Loucy (cell line): Measurements from ENCODE around the gene KIAA0232.

ENCODE experiments used
- H2AFZ ChIP-seq: fragments of 200-600 bp; sonication (generic); 2 replicates; pipeline ENCODE4 v1.6.0; 2016; ENCODE audit warnings: antibody characterized with exemption, mild to moderate bottlenecking, low read length, moderate library complexity
- H3F3A ChIP-seq: fragments of 200-600 bp; 2 replicates; pipeline ENCODE4 v1.6.0; 2016; ENCODE audit warnings: antibody characterized with exemption, low read depth, mild to moderate bottlenecking
- H3K27me3 ChIP-seq: fragments of 200-600 bp; sonication (generic); 2 replicates; pipeline ENCODE4 v1.6.1; 2014; ENCODE audit warnings: low read length, mild to moderate bottlenecking; ENCODE audit not compliant: insufficient read depth, poor library complexity, severe bottlenecking
- H3K36me3 ChIP-seq: fragments of 200-600 bp; sonication (generic); 2 replicates; pipeline ENCODE4 v1.6.1; 2016; ENCODE audit warnings: low read length; ENCODE audit not compliant: insufficient read depth
- H3K4me1 ChIP-seq: fragments of 200-600 bp; sonication (generic); 2 replicates; pipeline ENCODE4 v1.5.1; 2014; ENCODE audit warnings: low read length, mild to moderate bottlenecking; ENCODE audit not compliant: insufficient read depth, poor library complexity, severe bottlenecking
- H3K4me2 ChIP-seq: fragments of 200-600 bp; sonication (generic); 2 replicates; pipeline ENCODE4 v1.6.0; 2014; ENCODE audit warnings: antibody characterized with exemption, low read length, low read depth, mild to moderate bottlenecking; ENCODE audit not compliant: poor library complexity, severe bottlenecking
- H3K4me3 ChIP-seq: fragments of 200-600 bp; sonication (generic); 2 replicates; pipeline ENCODE4 v1.5.1; 2014; ENCODE audit warnings: low read length, mild to moderate bottlenecking, mixed read lengths; ENCODE audit not compliant: poor library complexity, severe bottlenecking
- H3K79me2 ChIP-seq: fragments of 200-600 bp; sonication (generic); 2 replicates; pipeline ENCODE4 v1.6.1; 2014; ENCODE audit warnings: low read length; ENCODE audit not compliant: insufficient read depth
- H3K9ac ChIP-seq: fragments of 200-600 bp; sonication (generic); 2 replicates; pipeline ENCODE4 v1.6.0; 2014; ENCODE audit warnings: mild to moderate bottlenecking, low read depth, low read length, moderate library complexity; ENCODE audit not compliant: poor library complexity, severe bottlenecking
- H3K9me2 ChIP-seq: fragments of 200-600 bp; sonication (generic); replicated peaks from 2 replicates; pipeline ENCODE4 v1.6.1; 2016; ENCODE audit warnings: low read depth, low read length, mixed read lengths
- H3K9me3 ChIP-seq: fragments of 200-600 bp; sonication (generic); 2 replicates; pipeline ENCODE4 v1.6.1; 2014; ENCODE audit warnings: mild to moderate bottlenecking, antibody characterized with exemption, low read length, low read depth; ENCODE audit not compliant: insufficient read depth
- H4K20me1 ChIP-seq: fragments of 200-600 bp; sonication (generic); 2 replicates; pipeline ENCODE4 v1.6.0; 2014; ENCODE audit warnings: antibody characterized with exemption, low read length, mild to moderate bottlenecking; ENCODE audit not compliant: insufficient read depth, poor library complexity, severe bottlenecking
- CTCF ChIP-seq: fragments of 200-600 bp; sonication (generic); conservative IDR thresholded peaks from 2 replicates; pipeline ENCODE4 v1.5.1; 2014; ENCODE audit warnings: mild to moderate bottlenecking, antibody characterized with exemption, low read length
- EZH2phosphoT487 ChIP-seq: fragments of 200-600 bp; IDR thresholded peaks from 2 replicates; pipeline ENCODE4 v1.6.1; 2018; ENCODE audit warnings: antibody characterized with exemption, mild to moderate bottlenecking, moderate library complexity, borderline replicate concordance

The KIAA0232 gene

GRCh38 chr4:6839579-6839978 lies 57.1 kb downstream of the KIAA0232 start:
- no peak overlapping the region for H2AFZ ChIP-seq
- H3K9me2 ChIP-seq, result no peaks in the 10 kb centered on the region
- no peak overlapping the region for H3K4me3 ChIP-seq
- peaks cover 11% of the 10 kb centered on the region for H3K79me2 ChIP-seq
- peaks cover 12% of the 10 kb centered on the region for H3K4me1 ChIP-seq
- H3F3A ChIP-seq, result no peaks in the 10 kb centered on the region
- no peaks in the 10 kb centered on the region for H4K20me1 ChIP-seq
- no peak overlapping the region for H3K9ac ChIP-seq
- TF ChIP-seq CTCF (no peak), EZH2phosphoT487 (no peak)
- no peak overlapping the region for H3K4me2 ChIP-seq
- no peaks in the 10 kb centered on the region for H3K27me3 ChIP-seq
- peaks cover 20% of the 10 kb centered on the region; the same call in 1 of the 2 replicates for H3K36me3 ChIP-seq
- H3K9me3 ChIP-seq, result no peaks in the 10 kb centered on the region

- peaks cover 15% of the 10 kb centered on the region for H3K79me2 ChIP-seq
- no peak overlapping the region for H3K4me3 ChIP-seq
- H3K27me3 ChIP-seq, result no peaks in the 10 kb centered on the region
- no peak overlapping the region for H3K4me2 ChIP-seq
- no peaks in the 10 kb centered on the region for H4K20me1 ChIP-seq
- H2AFZ ChIP-seq, result no peak overlapping the region
- no peak for TF ChIP-seq CTCF
- no peak for TF ChIP-seq EZH2phosphoT487
- H3F3A ChIP-seq, result no peaks in the 10 kb centered on the region
- peaks cover 20% of the 10 kb centered on the region; the same call in 1 of the 2 replicates for H3K36me3 ChIP-seq
- no peaks in the 10 kb centered on the region for H3K9me3 ChIP-seq
- peaks cover 12% of the 10 kb centered on the region for H3K4me1 ChIP-seq
- no peak overlapping the region for H3K9ac ChIP-seq
- H3K9me2 ChIP-seq, result no peaks in the 10 kb centered on the region
Measured at GRCh38 chr4:6840062-6840976, 57.8 kb downstream of the KIAA0232 start.

- Histone ChIP-seq H3K4me2 (no peak overlapping the region), H3K36me3 (peaks cover 34% of the 10 kb centered on the region; the same call in 1 of the 2 replicates), H2AFZ (no peak overlapping the region), H3K27me3 (no peaks in the 10 kb centered on the region), H3K79me2 (peaks cover 31% of the 10 kb centered on the region), H3K4me1 (peaks cover 8% of the 10 kb centered on the region), H3K9me2 (no peaks in the 10 kb centered on the region), H3K4me3 (no peak overlapping the region), H3K9ac (no peak overlapping the region), H4K20me1 (no peaks in the 10 kb centered on the region), H3K9me3 (no peaks in the 10 kb centered on the region), H3F3A (no peaks in the 10 kb centered on the region)
- TF ChIP-seq EZH2phosphoT487 (no peak), CTCF (no peak)
Measured at GRCh38 chr4:6845027-6845426, 62.5 kb downstream of the KIAA0232 start.
